ENCODE data around the gene RAB9A. TPM values are rescaled to one million over a fixed set of nuclear protein-coding genes. Genes with fewer than 3 reads are reported as not detected.

The RAB9A gene
- total RNA-seq, 1 experiment from 2014 or later: 41.4 TPM

GRCh38 chrX:13750812-13751211, 61.9 kb downstream of the RAB9A start:
- peaks cover 14% of the 10 kb centered on the region for H3K4me1 Mint-ChIP-seq (ENCODE audit: low read depth, unreplicated experiment)
- no peaks in the 10 kb centered on the region for H3K9me3 Mint-ChIP-seq (ENCODE audit: low read depth, unreplicated experiment)
- H3K27me3 Mint-ChIP-seq (ENCODE audit: unreplicated experiment): no peaks in the 10 kb centered on the region
- H3K27ac Mint-ChIP-seq (ENCODE audit: unreplicated experiment): no peak overlapping the region
- CTCF ChIA-PET: interaction anchor here (1.0 to 1.3 kb wide), 3 partner anchors 14 to 244 kb away, joined by 4 to 8 read pairs (median 5); partner anchors contain the start of genes OFD1 and TRAPPC2
- intact Hi-C loops (cut with micrococcal nuclease; ENCODE audit: unreplicated experiment): loop anchor here (1.0 to 10.0 kb wide), 2 partner anchors 184 to 281 kb away; no protein-coding TSS in a partner anchor
- no TSS peak for BruUV-seq (replicated peaks)
- H3K4me3 Mint-ChIP-seq (ENCODE audit: low read depth, unreplicated experiment): no peak overlapping the region
- peaks cover 47% of the 10 kb centered on the region for H3K36me3 Mint-ChIP-seq (ENCODE audit: insufficient read depth, unreplicated experiment)
- no peak for DNase-seq
- TF ChIP-seq, protein P1, sequence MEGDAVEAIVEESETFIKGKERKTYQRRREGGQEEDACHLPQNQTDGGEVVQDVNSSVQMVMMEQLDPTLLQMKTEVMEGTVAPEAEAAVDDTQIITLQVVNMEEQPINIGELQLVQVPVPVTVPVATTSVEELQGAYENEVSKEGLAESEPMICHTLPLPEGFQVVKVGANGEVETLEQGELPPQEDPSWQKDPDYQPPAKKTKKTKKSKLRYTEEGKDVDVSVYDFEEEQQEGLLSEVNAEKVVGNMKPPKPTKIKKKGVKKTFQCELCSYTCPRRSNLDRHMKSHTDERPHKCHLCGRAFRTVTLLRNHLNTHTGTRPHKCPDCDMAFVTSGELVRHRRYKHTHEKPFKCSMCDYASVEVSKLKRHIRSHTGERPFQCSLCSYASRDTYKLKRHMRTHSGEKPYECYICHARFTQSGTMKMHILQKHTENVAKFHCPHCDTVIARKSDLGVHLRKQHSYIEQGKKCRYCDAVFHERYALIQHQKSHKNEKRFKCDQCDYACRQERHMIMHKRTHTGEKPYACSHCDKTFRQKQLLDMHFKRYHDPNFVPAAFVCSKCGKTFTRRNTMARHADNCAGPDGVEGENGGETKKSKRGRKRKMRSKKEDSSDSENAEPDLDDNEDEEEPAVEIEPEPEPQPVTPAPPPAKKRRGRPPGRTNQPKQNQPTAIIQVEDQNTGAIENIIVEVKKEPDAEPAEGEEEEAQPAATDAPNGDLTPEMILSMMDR (IDR thresholded peaks at IDR 0.05; ENCODE audit: unreplicated experiment): no peak

DNA sequence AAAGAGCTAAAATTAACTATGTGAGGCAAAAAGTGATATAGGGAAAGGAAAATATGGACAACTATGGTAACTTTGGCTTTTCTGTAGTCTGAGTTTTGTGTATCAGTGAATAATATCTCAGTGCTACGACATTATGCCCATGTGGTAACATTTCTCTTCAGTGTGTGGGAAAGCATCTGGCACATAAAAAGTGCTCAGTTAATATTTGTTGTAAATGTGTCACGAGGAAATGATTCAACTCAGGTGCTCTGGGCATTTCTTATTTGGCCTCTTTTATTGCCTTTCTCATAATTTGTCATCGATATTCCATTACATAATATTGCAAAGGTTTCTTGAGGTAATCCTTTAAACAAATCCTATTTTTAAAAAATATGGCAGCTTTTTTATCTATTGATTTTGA, 63.2 kb downstream of the RAB9A start:
- no peaks in the 10 kb centered on the region for H3K9me3 Mint-ChIP-seq (ENCODE audit: low read depth, unreplicated experiment)
- no peak for DNase-seq
- peaks cover 9% of the 10 kb centered on the region for H3K4me1 Mint-ChIP-seq (ENCODE audit: low read depth, unreplicated experiment)
- H3K27me3 Mint-ChIP-seq (ENCODE audit: unreplicated experiment): no peaks in the 10 kb centered on the region
- TF ChIP-seq, protein P1 (IDR thresholded peaks at IDR 0.05; ENCODE audit: unreplicated experiment): no peak
- no peak overlapping the region for H3K27ac Mint-ChIP-seq (ENCODE audit: unreplicated experiment)
- intact Hi-C loops (cut with micrococcal nuclease; ENCODE audit: unreplicated experiment): loop anchor here (10.0 kb wide), 1 partner anchor 183 kb away; no protein-coding TSS in a partner anchor
- CTCF ChIA-PET: no interaction called here
- no TSS peak for BruUV-seq (replicated peaks)
- H3K36me3 Mint-ChIP-seq (ENCODE audit: insufficient read depth, unreplicated experiment): peaks cover 36% of the 10 kb centered on the region
- H3K4me3 Mint-ChIP-seq (ENCODE audit: low read depth, unreplicated experiment): no peak overlapping the region

- H3K4me1 Mint-ChIP-seq (ENCODE audit: low read depth, unreplicated experiment): peaks cover 4% of the 10 kb centered on the region
- H3K36me3 Mint-ChIP-seq (ENCODE audit: insufficient read depth, unreplicated experiment): peaks cover 32% of the 10 kb centered on the region
- intact Hi-C loops (cut with micrococcal nuclease; ENCODE audit: unreplicated experiment): loop anchor here (10.0 kb wide), 1 partner anchor 182 kb away; no protein-coding TSS in a partner anchor
- TF ChIP-seq, protein P1 (IDR thresholded peaks at IDR 0.05; ENCODE audit: unreplicated experiment): no peak
- BruUV-seq (replicated peaks): no TSS peak
- no peak overlapping the region for H3K4me3 Mint-ChIP-seq (ENCODE audit: low read depth, unreplicated experiment)
- DNase-seq: no peak
- no peak overlapping the region for H3K27ac Mint-ChIP-seq (ENCODE audit: unreplicated experiment)
- no peaks in the 10 kb centered on the region for H3K9me3 Mint-ChIP-seq (ENCODE audit: low read depth, unreplicated experiment)
- H3K27me3 Mint-ChIP-seq (ENCODE audit: unreplicated experiment): no peaks in the 10 kb centered on the region
- CTCF ChIA-PET: interaction anchor here (0.8 kb wide), 1 partner anchor 9 kb away, joined by 3 read pairs; no protein-coding TSS in a partner anchor
Observed at GRCh38 chrX:13752646-13753045, 63.7 kb downstream of the RAB9A start.

GRCh38 chrX:13754765-13755164, 65.8 kb downstream of the RAB9A start:
- intact Hi-C loops (cut with micrococcal nuclease; ENCODE audit: unreplicated experiment): loop anchor here (10.0 kb wide), 1 partner anchor 180 kb away; no protein-coding TSS in a partner anchor
- no TSS peak for BruUV-seq (replicated peaks)
- Mint-ChIP-seq H3K36me3 (ENCODE audit: insufficient read depth, unreplicated experiment) (peaks cover 22% of the 10 kb centered on the region), H3K4me1 (ENCODE audit: low read depth, unreplicated experiment) (no peaks in the 10 kb centered on the region), H3K4me3 (ENCODE audit: low read depth, unreplicated experiment) (no peak overlapping the region), H3K9me3 (ENCODE audit: low read depth, unreplicated experiment) (no peaks in the 10 kb centered on the region), H3K27ac (ENCODE audit: unreplicated experiment) (no peak overlapping the region), H3K27me3 (ENCODE audit: unreplicated experiment) (no peaks in the 10 kb centered on the region)
- DNase-seq: no peak
- TF ChIP-seq, protein P1 (IDR thresholded peaks at IDR 0.05; ENCODE audit: unreplicated experiment): no peak
- CTCF ChIA-PET: no interaction called here

All from Calu3 (cell line).